Activated T-helper 17 cell treated with anti-CD3 and anti-CD28 coated beads, Interleukin-2, amount 50 U/mL, for 72 hours (primary cell): ENCODE data around the gene IL4I1. TPM values are rescaled to one million over a fixed set of nuclear protein-coding genes. Genes with fewer than 3 reads are reported as not detected.

Source experiments
- ATAC-seq: fragments of 150-1000 bp; cut with Tn5 transposase; replicated peaks from 2 replicates; pipeline ENCODE4 v1.10.0; 2021; ENCODE audit warnings: mild to moderate bottlenecking, moderate library complexity
- H3K27ac Mint-ChIP-seq: one replicate; pipeline ENCODE4 v1.8.0; 2022; ENCODE audit warnings: mixed read lengths
- H3K27me3 Mint-ChIP-seq: one replicate; pipeline ENCODE4 v1.8.0; 2022; ENCODE audit warnings: mixed read lengths
- H3K36me3 Mint-ChIP-seq: one replicate; pipeline ENCODE4 v1.8.0; 2022; ENCODE audit warnings: low read depth, mild to moderate bottlenecking, mixed read lengths
- H3K4me1 Mint-ChIP-seq: one replicate; pipeline ENCODE4 v1.8.0; 2022; ENCODE audit warnings: mixed read lengths
- H3K4me3 Mint-ChIP-seq: one replicate; pipeline ENCODE4 v1.8.0; 2022; ENCODE audit warnings: mild to moderate bottlenecking, mixed read lengths
- H3K9me3 Mint-ChIP-seq: one replicate; pipeline ENCODE4 v1.8.0; 2022; ENCODE audit warnings: mixed read lengths
- total RNA-seq, 2 donors: library from RNA; stranded (reverse); gene quantifications; one replicate each; pipeline ENCODE4 v1.2.3, GENCODE V29; 2022

IL4I1 gene
- total RNA-seq, 2 donors from 2014 or later = 42.0 to 177 TPM

DNA sequence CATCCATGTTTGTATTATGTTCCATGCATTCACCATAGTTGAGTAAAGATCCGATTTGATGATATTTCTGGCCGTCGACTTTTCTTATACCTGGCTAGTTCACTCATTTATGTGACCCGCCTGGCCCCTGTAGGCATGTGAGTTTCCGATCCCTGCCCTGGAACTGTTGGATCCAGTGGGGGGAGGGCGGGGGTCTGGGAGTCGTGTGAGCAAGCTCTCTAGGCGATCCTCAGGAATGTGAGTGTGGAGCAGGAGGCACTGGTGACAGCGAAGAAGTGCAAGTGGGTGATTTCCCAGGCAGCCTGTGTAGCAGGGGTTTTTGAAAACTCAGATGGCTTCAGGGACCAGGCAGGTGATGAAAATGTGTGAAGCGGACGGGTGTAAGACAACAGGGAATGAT, 56.4 kb downstream of the IL4I1 start:
- peak overlapping the region; percentile 39 for H3K27ac Mint-ChIP-seq
- H3K36me3 Mint-ChIP-seq = peaks cover 38% of the 10 kb centered on the region
- H3K4me1 Mint-ChIP-seq = peaks cover 5% of the 10 kb centered on the region
- no peak for ATAC-seq
- H3K9me3 Mint-ChIP-seq = no peaks in the 10 kb centered on the region
- no peak overlapping the region for H3K4me3 Mint-ChIP-seq
- no peaks in the 10 kb centered on the region for H3K27me3 Mint-ChIP-seq

DNA sequence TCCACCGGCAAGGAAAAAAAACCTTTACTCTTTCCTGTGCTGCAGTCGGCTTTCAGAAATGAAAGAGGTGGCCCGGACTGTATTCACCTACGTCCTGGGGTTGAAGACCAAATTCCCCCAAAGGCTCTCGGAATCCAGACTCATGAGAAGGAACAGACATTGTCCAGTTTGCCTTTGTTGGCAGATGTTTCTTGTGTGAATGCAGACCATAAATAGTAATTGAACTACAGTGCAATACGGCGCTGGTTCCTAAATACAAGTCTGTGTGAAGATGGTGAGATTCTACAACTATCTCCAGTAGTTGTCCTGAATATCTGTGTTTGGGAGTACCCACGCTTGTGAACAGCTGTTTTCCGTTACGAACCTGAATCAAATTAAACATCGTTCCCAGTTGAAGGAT, 57.0 kb downstream of the IL4I1 start:
- H3K27me3 Mint-ChIP-seq = no peaks in the 10 kb centered on the region
- peaks cover 44% of the 10 kb centered on the region for H3K36me3 Mint-ChIP-seq
- H3K4me3 Mint-ChIP-seq = no peak overlapping the region
- no peak for ATAC-seq
- no peak overlapping the region for H3K27ac Mint-ChIP-seq
- H3K9me3 Mint-ChIP-seq = no peaks in the 10 kb centered on the region
- peaks cover 5% of the 10 kb centered on the region for H3K4me1 Mint-ChIP-seq

Other genes with a start within 250 kb of the IL4I1 start
- gene IRF3, start 231.0 kb downstream of the IL4I1 start, total RNA-seq = 100 to 1,000 TPM; 150 to 218 TPM
- gene BCL2L12, start 231.0 kb downstream of the IL4I1 start, total RNA-seq = 10 to 100 TPM; 61.1 to 80.5 TPM
- gene PRMT1, start 219.6 kb downstream of the IL4I1 start, total RNA-seq = 100 to 1,000 TPM; 183 to 345 TPM
- gene ADM5, start 207.3 kb downstream of the IL4I1 start, total RNA-seq = 1 to 10 TPM; 8.5 to 8.6 TPM
- gene CPT1C, start 205.8 kb downstream of the IL4I1 start, total RNA-seq = 1 to 10 TPM in 1 of 2 donors, under 1 TPM in 1; 0.93 to 4.3 TPM
- under 1 TPM; 0.32 to 0.45 TPM for gene TSKS, start 133.6 kb downstream of the IL4I1 start, total RNA-seq
- 10 to 100 TPM; 77.5 to 87.0 TPM for gene AP2A1, start 129.9 kb downstream of the IL4I1 start, total RNA-seq
- gene FUZ, start 83.6 kb downstream of the IL4I1 start, total RNA-seq = 10 to 100 TPM; 15.5 to 19.1 TPM
- 10 to 100 TPM; 55.6 to 56.1 TPM for gene MED25, start 78.6 kb downstream of the IL4I1 start, total RNA-seq
- 100 to 1,000 TPM in 1 of 2 donors, 10 to 100 TPM in 1; 82.7 to 109 TPM for gene PTOV1, start 45.7 kb downstream of the IL4I1 start, total RNA-seq
- gene PNKP, start 29.3 kb downstream of the IL4I1 start, total RNA-seq = 100 to 1,000 TPM; 100 to 111 TPM
- 10 to 100 TPM; 33.8 to 72.8 TPM for gene AKT1S1, start 19.5 kb downstream of the IL4I1 start, total RNA-seq
- 10 to 100 TPM; 21.4 to 57.4 TPM for gene TBC1D17, start 19.2 kb downstream of the IL4I1 start, total RNA-seq
- 10 to 100 TPM; 26.0 to 28.6 TPM for gene ATF5, start 32.3 kb upstream of the IL4I1 start, total RNA-seq
- gene NUP62, start 32.6 kb upstream of the IL4I1 start, total RNA-seq = 100 to 1,000 TPM; 158 to 172 TPM
- gene SIGLEC11, start 64.3 kb upstream of the IL4I1 start, total RNA-seq = not detected
- gene VRK3, start 128.5 kb upstream of the IL4I1 start, total RNA-seq = 10 to 100 TPM; 53.7 to 79.8 TPM
- gene ZNF473, start 129.1 kb upstream of the IL4I1 start, total RNA-seq = 10 to 100 TPM; 11.1 to 12.4 TPM